Measurements from ENCODE around the gene CD320. TPM values are rescaled to one million over a fixed set of nuclear protein-coding genes. Genes with fewer than 3 reads are reported as not detected.

CD320 gene
- polyA plus RNA-seq, 1 donor from 2014 or later = 89.6 TPM

DNA sequence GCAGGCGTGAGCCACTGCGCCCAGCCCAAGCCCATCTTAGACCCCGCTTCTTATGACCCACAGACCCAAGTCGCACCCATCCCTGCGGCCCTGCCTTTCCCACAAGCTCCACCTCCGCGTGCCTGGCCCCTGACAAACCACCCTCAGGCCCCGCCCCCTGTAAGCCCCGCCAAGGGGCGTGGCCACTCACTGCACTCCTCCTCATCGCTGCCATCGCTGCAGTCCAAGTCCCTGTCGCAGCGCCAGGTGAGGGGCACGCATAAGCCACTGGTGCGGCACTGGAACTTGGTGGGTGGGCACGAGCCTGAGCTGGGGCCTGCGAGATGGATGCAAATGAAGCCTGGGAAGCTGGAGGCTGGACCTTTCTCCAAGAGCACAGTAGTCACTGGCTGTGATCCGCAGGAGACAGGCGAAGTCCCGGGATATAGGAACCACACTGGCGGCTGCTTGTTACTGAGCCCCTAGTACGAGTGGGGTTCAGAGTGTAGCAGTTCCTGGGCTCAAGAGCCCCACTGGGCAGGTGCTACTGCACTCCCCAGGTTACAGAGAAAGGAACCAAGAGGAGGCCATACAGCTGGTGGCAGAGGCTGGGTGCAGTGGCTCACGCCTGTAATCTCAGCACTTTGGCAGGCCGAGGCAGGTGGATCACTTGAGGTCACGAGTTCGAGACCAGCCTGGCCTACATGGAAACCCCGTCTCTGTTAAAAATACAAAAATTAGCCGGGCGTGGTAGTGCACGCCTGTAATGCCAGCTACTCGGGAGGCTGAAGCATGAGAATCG, 3.1 kb downstream of the CD320 start:
- no peak overlapping the region for H3K4me2 ChIP-seq (ENCODE audit: low read length)
- H3K9me3 ChIP-seq (ENCODE audit: low read length) = no peaks in the 10 kb centered on the region
- no peak overlapping the region for H3K9ac ChIP-seq (ENCODE audit: low read length)
- TF ChIP-seq, protein P1, sequence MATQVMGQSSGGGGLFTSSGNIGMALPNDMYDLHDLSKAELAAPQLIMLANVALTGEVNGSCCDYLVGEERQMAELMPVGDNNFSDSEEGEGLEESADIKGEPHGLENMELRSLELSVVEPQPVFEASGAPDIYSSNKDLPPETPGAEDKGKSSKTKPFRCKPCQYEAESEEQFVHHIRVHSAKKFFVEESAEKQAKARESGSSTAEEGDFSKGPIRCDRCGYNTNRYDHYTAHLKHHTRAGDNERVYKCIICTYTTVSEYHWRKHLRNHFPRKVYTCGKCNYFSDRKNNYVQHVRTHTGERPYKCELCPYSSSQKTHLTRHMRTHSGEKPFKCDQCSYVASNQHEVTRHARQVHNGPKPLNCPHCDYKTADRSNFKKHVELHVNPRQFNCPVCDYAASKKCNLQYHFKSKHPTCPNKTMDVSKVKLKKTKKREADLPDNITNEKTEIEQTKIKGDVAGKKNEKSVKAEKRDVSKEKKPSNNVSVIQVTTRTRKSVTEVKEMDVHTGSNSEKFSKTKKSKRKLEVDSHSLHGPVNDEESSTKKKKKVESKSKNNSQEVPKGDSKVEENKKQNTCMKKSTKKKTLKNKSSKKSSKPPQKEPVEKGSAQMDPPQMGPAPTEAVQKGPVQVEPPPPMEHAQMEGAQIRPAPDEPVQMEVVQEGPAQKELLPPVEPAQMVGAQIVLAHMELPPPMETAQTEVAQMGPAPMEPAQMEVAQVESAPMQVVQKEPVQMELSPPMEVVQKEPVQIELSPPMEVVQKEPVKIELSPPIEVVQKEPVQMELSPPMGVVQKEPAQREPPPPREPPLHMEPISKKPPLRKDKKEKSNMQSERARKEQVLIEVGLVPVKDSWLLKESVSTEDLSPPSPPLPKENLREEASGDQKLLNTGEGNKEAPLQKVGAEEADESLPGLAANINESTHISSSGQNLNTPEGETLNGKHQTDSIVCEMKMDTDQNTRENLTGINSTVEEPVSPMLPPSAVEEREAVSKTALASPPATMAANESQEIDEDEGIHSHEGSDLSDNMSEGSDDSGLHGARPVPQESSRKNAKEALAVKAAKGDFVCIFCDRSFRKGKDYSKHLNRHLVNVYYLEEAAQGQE (IDR thresholded peaks at IDR 0.05; ENCODE audit: borderline replicate concordance) = no peak
- no peak for TF ChIP-seq SMC3 (conservative IDR thresholded peaks at IDR 0.05; ENCODE audit: poor library complexity)
- TF ChIP-seq TAF1 (IDR thresholded peaks at IDR 0.05; ENCODE audit: low read depth) = no peak
- no peak for TF ChIP-seq RAD21 (conservative IDR thresholded peaks at IDR 0.05)
- TF ChIP-seq EP300 (conservative IDR thresholded peaks at IDR 0.05; ENCODE audit: poor library complexity, severe bottlenecking) = no peak
- TF ChIP-seq EZH2 (IDR thresholded peaks at IDR 0.05; ENCODE audit: borderline replicate concordance, insufficient read depth, low read length, poor library complexity, severe bottlenecking) = no peak
- TF ChIP-seq, protein P2, sequence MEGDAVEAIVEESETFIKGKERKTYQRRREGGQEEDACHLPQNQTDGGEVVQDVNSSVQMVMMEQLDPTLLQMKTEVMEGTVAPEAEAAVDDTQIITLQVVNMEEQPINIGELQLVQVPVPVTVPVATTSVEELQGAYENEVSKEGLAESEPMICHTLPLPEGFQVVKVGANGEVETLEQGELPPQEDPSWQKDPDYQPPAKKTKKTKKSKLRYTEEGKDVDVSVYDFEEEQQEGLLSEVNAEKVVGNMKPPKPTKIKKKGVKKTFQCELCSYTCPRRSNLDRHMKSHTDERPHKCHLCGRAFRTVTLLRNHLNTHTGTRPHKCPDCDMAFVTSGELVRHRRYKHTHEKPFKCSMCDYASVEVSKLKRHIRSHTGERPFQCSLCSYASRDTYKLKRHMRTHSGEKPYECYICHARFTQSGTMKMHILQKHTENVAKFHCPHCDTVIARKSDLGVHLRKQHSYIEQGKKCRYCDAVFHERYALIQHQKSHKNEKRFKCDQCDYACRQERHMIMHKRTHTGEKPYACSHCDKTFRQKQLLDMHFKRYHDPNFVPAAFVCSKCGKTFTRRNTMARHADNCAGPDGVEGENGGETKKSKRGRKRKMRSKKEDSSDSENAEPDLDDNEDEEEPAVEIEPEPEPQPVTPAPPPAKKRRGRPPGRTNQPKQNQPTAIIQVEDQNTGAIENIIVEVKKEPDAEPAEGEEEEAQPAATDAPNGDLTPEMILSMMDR (IDR thresholded peaks at IDR 0.05; ENCODE audit: poor library complexity, severe bottlenecking) = no peak
- no peak for TF ChIP-seq POLR2AphosphoS5 (IDR thresholded peaks at IDR 0.05)
- no peak for TF ChIP-seq MXI1 (conservative IDR thresholded peaks at IDR 0.05; ENCODE audit: poor library complexity, severe bottlenecking)
- H3K27ac ChIP-seq (ENCODE audit: low read length) = no peak overlapping the region
- no peak overlapping the region for H3K4me3 ChIP-seq (ENCODE audit: low read length)
- H3K27me3 ChIP-seq (ENCODE audit: insufficient read depth, low read depth, low read length) = no peaks in the 10 kb centered on the region
- H3K36me3 ChIP-seq (ENCODE audit: insufficient read depth, low read length) = no peaks in the 10 kb centered on the region
- H3K79me2 ChIP-seq (replicated peaks; ENCODE audit: insufficient read depth, low read length) = peaks cover 17% of the 10 kb centered on the region
- H4K20me1 ChIP-seq (ENCODE audit: insufficient read depth) = no peaks in the 10 kb centered on the region
- no peaks in the 10 kb centered on the region for H3K9me2 ChIP-seq (ENCODE audit: insufficient read depth, low read length)
- H3F3A ChIP-seq (ENCODE audit: insufficient read depth, low read length, poor library complexity, severe bottlenecking) = no peaks in the 10 kb centered on the region
- no peak overlapping the region for H2AFZ ChIP-seq (ENCODE audit: low read depth, low read length)

DNA sequence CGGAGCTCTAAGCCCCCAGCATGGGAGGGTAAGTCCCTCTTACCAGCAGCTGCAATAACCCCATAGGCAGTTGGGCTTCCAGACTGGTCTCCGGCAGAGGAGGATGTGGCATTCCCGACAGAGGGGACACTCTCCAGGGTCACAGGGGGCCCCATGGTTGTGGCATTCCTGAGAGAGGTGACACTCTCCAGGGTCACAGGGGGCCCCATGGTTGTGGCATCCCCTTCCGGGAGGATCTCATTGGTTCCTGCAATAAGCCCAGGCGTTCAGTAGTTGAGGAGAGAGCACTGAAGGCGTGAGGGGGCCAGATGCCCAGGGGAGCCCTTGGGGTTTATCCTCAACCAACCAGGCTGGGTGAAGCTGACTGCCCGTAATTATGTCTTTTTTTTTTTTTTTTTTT, 5.4 kb downstream of the CD320 start:
- Histone ChIP-seq H3K79me2 (replicated peaks; ENCODE audit: insufficient read depth, low read length) (peaks cover 10% of the 10 kb centered on the region), H3K9ac (ENCODE audit: low read length) (no peak overlapping the region), H4K20me1 (ENCODE audit: insufficient read depth) (no peaks in the 10 kb centered on the region), H3K4me2 (ENCODE audit: low read length) (no peak overlapping the region), H3K27me3 (ENCODE audit: insufficient read depth, low read depth, low read length) (no peaks in the 10 kb centered on the region), H3K27ac (ENCODE audit: low read length) (no peak overlapping the region), H3F3A (ENCODE audit: insufficient read depth, low read length, poor library complexity, severe bottlenecking) (no peaks in the 10 kb centered on the region), H2AFZ (ENCODE audit: low read depth, low read length) (no peak overlapping the region), H3K36me3 (ENCODE audit: insufficient read depth, low read length) (no peaks in the 10 kb centered on the region), H3K4me3 (ENCODE audit: low read length) (no peak overlapping the region), H3K9me3 (ENCODE audit: low read length) (no peaks in the 10 kb centered on the region), H3K9me2 (ENCODE audit: insufficient read depth, low read length) (no peaks in the 10 kb centered on the region)
- TF ChIP-seq EP300 (conservative IDR thresholded peaks at IDR 0.05; ENCODE audit: poor library complexity, severe bottlenecking) (no peak), EZH2 (IDR thresholded peaks at IDR 0.05; ENCODE audit: borderline replicate concordance, insufficient read depth, low read length, poor library complexity, severe bottlenecking) (no peak), RAD21 (conservative IDR thresholded peaks at IDR 0.05) (no peak), SMC3 (conservative IDR thresholded peaks at IDR 0.05; ENCODE audit: poor library complexity) (no peak), TAF1 (IDR thresholded peaks at IDR 0.05; ENCODE audit: low read depth) (no peak)
- TF ChIP-seq, protein P2 (IDR thresholded peaks at IDR 0.05; ENCODE audit: poor library complexity, severe bottlenecking) = no peak
- TF ChIP-seq, protein P1 (IDR thresholded peaks at IDR 0.05; ENCODE audit: borderline replicate concordance) = no peak
